ENCODE measurements around the gene KLHL24.

DNA sequence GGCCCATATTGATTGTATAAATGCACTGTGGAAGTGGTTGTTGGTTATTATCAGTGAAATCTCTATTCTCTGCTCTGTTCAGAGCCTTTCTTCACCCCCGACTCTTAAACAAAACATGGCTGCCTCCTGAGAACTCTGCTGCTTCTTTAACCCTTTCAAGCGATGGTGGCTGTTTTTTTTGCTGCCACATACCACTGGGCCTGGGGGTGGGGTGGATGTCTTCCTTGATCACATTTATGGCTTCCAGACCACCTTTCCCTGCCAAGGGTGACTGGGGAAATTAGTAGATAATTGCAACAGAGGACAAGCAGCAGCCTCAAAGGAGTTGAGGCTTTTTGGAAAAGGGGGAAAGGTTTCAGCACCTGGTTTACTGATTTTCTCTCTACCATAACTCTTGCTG lies 94.9 kb downstream of the KLHL24 start:
- TF ChIP-seq CTCF (IDR thresholded peaks at IDR 0.05) (no peak), POLR2A (IDR thresholded peaks at IDR 0.05) (no peak)

Measured in thyroid gland (tissue), 4 donors.